ENCODE data around the gene CBX4.
A peak's percentile ranks its signal among the peaks of the same experiment; 100 is the strongest.

The CBX4 gene

GRCh38 chr17:79839356-79840268, at the start of gene CBX4:
Gene CBX4, minus strand, starts transcription at chr17:79839440. Its CDS starts 189 bp downstream, at chr17:79839251.
- DNase-seq = peak; percentile 96 to 99 (median 97)

- DNase-seq = no peak
Measured at GRCh38 chr17:79888009-79888540, 48.8 kb upstream of the CBX4 start.

- DNase-seq = no peak
Measured at GRCh38 chr17:79887451-79887991, 48.3 kb upstream of the CBX4 start.

- DNase-seq = no peak
Measured at GRCh38 chr17:79883202-79883601, 44.0 kb upstream of the CBX4 start.

- DNase-seq = no peak
Measured at GRCh38 chr17:79878329-79878947, 39.2 kb upstream of the CBX4 start.

GRCh38 chr17:79877041-79877440, 37.8 kb upstream of the CBX4 start:
- DNase-seq = no peak

GRCh38 chr17:79875511-79875910, 36.3 kb upstream of the CBX4 start:
- no peak for DNase-seq

- DNase-seq = peak; percentile 40 to 57 (median 46)
Measured at GRCh38 chr17:79874329-79874981, 35.2 kb upstream of the CBX4 start.

GRCh38 chr17:79873583-79873982, 34.3 kb upstream of the CBX4 start:
- DNase-seq = no peak

- DNase-seq = peak in 1 of 3 donors; percentile 8
Measured at GRCh38 chr17:79872762-79873161, 33.5 kb upstream of the CBX4 start.

GRCh38 chr17:79871131-79871530, 31.9 kb upstream of the CBX4 start:
- no peak for DNase-seq

- DNase-seq = no peak
Measured at GRCh38 chr17:79870540-79870939, 31.3 kb upstream of the CBX4 start.

- DNase-seq = no peak
Measured at GRCh38 chr17:79866791-79867518, 27.7 kb upstream of the CBX4 start.

- DNase-seq = no peak
Measured at GRCh38 chr17:79865351-79866210, 26.3 kb upstream of the CBX4 start.

GRCh38 chr17:79864617-79865250, 25.5 kb upstream of the CBX4 start:
- DNase-seq = no peak

GRCh38 chr17:79864147-79864546, 24.9 kb upstream of the CBX4 start:
- DNase-seq = no peak

GRCh38 chr17:79862771-79863440, 23.7 kb upstream of the CBX4 start:
- DNase-seq = no peak

GRCh38 chr17:79862238-79862637, 23.0 kb upstream of the CBX4 start:
- no peak for DNase-seq

GRCh38 chr17:79861413-79862216, 22.4 kb upstream of the CBX4 start:
- DNase-seq = no peak

Data from suppressor macrophage treated with lipopolysaccharide for 1 hour (primary cell).